CD14-positive monocyte (primary cell): ENCODE data around the gene CAPN14. TPM values are rescaled to one million over a fixed set of nuclear protein-coding genes. Genes with fewer than 3 reads are reported as not detected.

Experiments used
- DNase-seq, 3 donors: peaks; one replicate each; pipeline ENCODE4 v3.0.0-alpha.2; 2011 to 2022
- H2AFZ ChIP-seq: 2 replicates; pipeline ENCODE4 v1.6.0; 2012; ENCODE audit warnings: mild to moderate bottlenecking, low read depth, low read length, inconsistent platforms; ENCODE audit not compliant: insufficient read depth, poor library complexity, severe bottlenecking
- H3K27ac ChIP-seq, 2 donors: 1 replicate in 1 of 2; 2 replicates in 1 of 2; pipeline ENCODE4 v1.5.1; 2012 to 2013; ENCODE audit warnings: low read length in 2 of 2, control low read depth in 1 of 2, inconsistent platforms in 1 of 2, low read depth in 1 of 2, mild to moderate bottlenecking in 1 of 2
- H3K27me3 ChIP-seq, 2 donors: one replicate each; pipeline versions ENCODE4 v1.6.0 to v1.6.1; 2011 to 2013; ENCODE audit warnings: low read length in 2 of 2; ENCODE audit not compliant: control insufficient read depth in 2 of 2, insufficient read depth in 2 of 2
- H3K36me3 ChIP-seq, 2 donors: replicated peaks in 1 of 2; 1 replicate in 1 of 2; 2 replicates in 1 of 2; pipeline versions ENCODE4 v1.5.1 to v1.6.1; 2012 to 2013; ENCODE audit warnings: low read length in 2 of 2, control low read depth in 1 of 2, inconsistent platforms in 1 of 2, mild to moderate bottlenecking in 1 of 2; ENCODE audit not compliant: insufficient read depth in 2 of 2, control insufficient read depth in 1 of 2
- H3K4me1 ChIP-seq, 2 donors: 1 replicate in 1 of 2; 2 replicates in 1 of 2; pipeline versions ENCODE4 v1.5.1 to v1.6.1; 2012 to 2013; ENCODE audit warnings: low read length in 2 of 2, control low read depth in 1 of 2, inconsistent platforms in 1 of 2, mild to moderate bottlenecking in 1 of 2, moderate library complexity in 1 of 2; ENCODE audit not compliant: insufficient read depth in 2 of 2, control insufficient read depth in 1 of 2
- H3K4me2 ChIP-seq: replicated peaks from 2 replicates; pipeline ENCODE3; 2012; ENCODE audit warnings: low read length, moderate library complexity, mild to moderate bottlenecking; ENCODE audit not compliant: poor library complexity, severe bottlenecking; ENCODE audit errors: extremely low read depth
- H3K4me3 ChIP-seq, 3 experiments: fragments of 200-600 bp in 1 of 3; sonication (generic) in 1 of 3; replicated peaks in 1 of 3; 1 replicate in 2 of 3; 2 replicates in 1 of 3; pipeline ENCODE4 v1.5.1; 2011 to 2013; ENCODE audit warnings: low read length in 3 of 3, mild to moderate bottlenecking in 3 of 3, control low read depth in 2 of 3, low read depth in 2 of 3, inconsistent platforms in 1 of 3, moderate library complexity in 1 of 3
- H3K79me2 ChIP-seq: 2 replicates; pipeline ENCODE4 v1.6.0; 2012; ENCODE audit warnings: mild to moderate bottlenecking, control low read depth, inconsistent platforms, low read length, moderate library complexity; ENCODE audit not compliant: insufficient read depth
- H3K9ac ChIP-seq: 2 replicates; pipeline ENCODE4 v1.6.0; 2017; ENCODE audit warnings: low read length, mild to moderate bottlenecking; ENCODE audit not compliant: insufficient read depth, poor library complexity, severe bottlenecking
- H3K9me3 ChIP-seq, 2 donors: replicated peaks in 1 of 2; 1 replicate in 1 of 2; 2 replicates in 1 of 2; pipeline versions ENCODE4 v1.5.1 to v1.6.1; 2012 to 2013; ENCODE audit warnings: low read length in 2 of 2, control low read depth in 1 of 2; ENCODE audit not compliant: control insufficient read depth in 1 of 2, insufficient read depth in 1 of 2
- H4K20me1 ChIP-seq: 2 replicates; pipeline ENCODE4 v1.6.0; 2012; ENCODE audit warnings: mild to moderate bottlenecking, low read length, control low read depth, moderate library complexity; ENCODE audit not compliant: insufficient read depth
- H3K27ac Mint-ChIP-seq, 7 donors: one replicate each; pipeline ENCODE4 v1.8.0; 2020; ENCODE audit warnings: mild to moderate bottlenecking in 7 of 7, mixed read lengths in 7 of 7, moderate library complexity in 6 of 7, inconsistent platforms in 2 of 7
- H3K27me3 Mint-ChIP-seq, 3 donors: one replicate each; pipeline ENCODE4 v1.8.0; 2021 to 2022; ENCODE audit warnings: low read depth in 3 of 3, mild to moderate bottlenecking in 3 of 3, mixed read lengths in 3 of 3, moderate library complexity in 3 of 3, inconsistent platforms in 1 of 3
- H3K36me3 Mint-ChIP-seq, 2 donors: one replicate each; pipeline ENCODE4 v1.8.0; 2020; ENCODE audit warnings: mixed read lengths in 2 of 2, inconsistent platforms in 1 of 2, mild to moderate bottlenecking in 1 of 2
- H3K4me1 Mint-ChIP-seq: one replicate; pipeline ENCODE4 v1.8.0; 2020; ENCODE audit warnings: mild to moderate bottlenecking, mixed read lengths
- H3K4me3 Mint-ChIP-seq, 2 donors: one replicate each; pipeline ENCODE4 v1.8.0; 2020; ENCODE audit warnings: mild to moderate bottlenecking in 2 of 2, mixed read lengths in 2 of 2, moderate library complexity in 1 of 2
- H3K9me3 Mint-ChIP-seq, 7 donors: one replicate each; pipeline ENCODE4 v1.8.0; 2020 to 2022; ENCODE audit warnings: mixed read lengths in 7 of 7, mild to moderate bottlenecking in 6 of 7, moderate library complexity in 6 of 7, inconsistent platforms in 2 of 7
- CTCF ChIP-seq: fragments of 200-600 bp; IDR thresholded peaks from one replicate; pipeline ENCODE4 v1.8.0; 2022; ENCODE audit warnings: antibody characterized with exemption, mild to moderate bottlenecking
- WGBS: methylation state at CpG from one replicate; pipeline ENCODE4 v1.1.5; 2013; ENCODE audit warnings: missing lambda C conversion rate; ENCODE audit not compliant: insufficient coverage; 5-methylcytosine and 5-hydroxymethylcytosine counted together
- intact Hi-C, 2 donors: fragments of 100-400 bp; cut with micrococcal nuclease; formaldehyde crosslinking; loops; one replicate each; pipeline versions ENCODE4 v1.15.0 to v1.15.1; 2023
- polyA plus RNA-seq, 3 donors: library from polyadenylated mRNA; depleted of rRNA in 1 of 3; unstranded in 2 of 3; stranded (reverse) in 1 of 3; fragments of 300-500 nt in 2 of 3; fragments of >200 nt in 1 of 3; fragmentation: Illumina TruSeq in 2 of 3; gene quantifications; 1 replicate in 2 of 3; 2 replicates in 1 of 3; pipeline ENCODE4 v1.2.3, GENCODE V29; 2012 to 2021

The CAPN14 gene
- polyA plus RNA-seq, 3 donors: not detected

- no peak overlapping the region for H3K27ac ChIP-seq
- Mint-ChIP-seq H3K27me3 (peaks cover 0 to 3% (median 0%) of the 10 kb centered on the region in 3 donors), H3K4me1 (no peaks in the 10 kb centered on the region), H3K4me3 (no peak overlapping the region), H3K27ac (no peak overlapping the region), H3K9me3 (peaks cover 0 to 3% (median 0%) of the 10 kb centered on the region in 7 donors), H3K36me3 (no peaks in the 10 kb centered on the region)
- H2AFZ ChIP-seq: no peak overlapping the region
- H3K36me3 ChIP-seq: no peaks in the 10 kb centered on the region
- no peak for DNase-seq
- no peak for TF ChIP-seq CTCF
- H3K79me2 ChIP-seq: no peaks in the 10 kb centered on the region
- whole genome bisulfite sequencing: no CpG with 5 or more reads among the region's 2 CpGs
- no peaks in the 10 kb centered on the region for H3K9me3 ChIP-seq
- no peaks in the 10 kb centered on the region for H3K4me1 ChIP-seq
- H3K4me2 ChIP-seq: no peak overlapping the region
- intact Hi-C loops: no loop called here
- no peak overlapping the region for H3K9ac ChIP-seq
- no peaks in the 10 kb centered on the region for H4K20me1 ChIP-seq
- no peaks in the 10 kb centered on the region for H3K27me3 ChIP-seq
- H3K4me3 ChIP-seq: no peak overlapping the region
These were observed 19.6 kb downstream of the CAPN14 start for GRCh38 chr2:31197669-31198068.

GRCh38 chr2:31197166-31197565 lies 20.1 kb downstream of the CAPN14 start:
- Histone ChIP-seq H3K4me2 (no peak overlapping the region), H2AFZ (no peak overlapping the region), H3K4me1 (no peaks in the 10 kb centered on the region), H3K79me2 (no peaks in the 10 kb centered on the region), H3K9me3 (no peaks in the 10 kb centered on the region), H3K4me3 (no peak overlapping the region), H3K36me3 (no peaks in the 10 kb centered on the region), H3K9ac (no peak overlapping the region), H4K20me1 (no peaks in the 10 kb centered on the region), H3K27me3 (no peaks in the 10 kb centered on the region), H3K27ac (no peak overlapping the region)
- DNase-seq: no peak
- TF ChIP-seq CTCF: no peak
- H3K27me3 Mint-ChIP-seq: peaks cover 0 to 3% (median 0%) of the 10 kb centered on the region in 3 donors
- WGBS: 100% methylated on average over 1 of the region's 4 CpGs
- no peaks in the 10 kb centered on the region for H3K4me1 Mint-ChIP-seq
- no peak overlapping the region for H3K4me3 Mint-ChIP-seq
- intact Hi-C loops: no loop called here
- H3K36me3 Mint-ChIP-seq: no peaks in the 10 kb centered on the region
- no peak overlapping the region for H3K27ac Mint-ChIP-seq
- peaks cover 0 to 3% (median 0%) of the 10 kb centered on the region in 7 donors for H3K9me3 Mint-ChIP-seq
